SU-DHL-6 (cell line): ENCODE measurements around the gene LOXL4.

Source experiments
- H2AFZ ChIP-seq: fragments of 200-600 bp; sonication (generic); 2 replicates; pipeline ENCODE4 v1.6.1; 2014; ENCODE audit warnings: low read depth, mild to moderate bottlenecking, moderate library complexity, mixed read lengths, antibody characterized with exemption, low read length; ENCODE audit not compliant: severe bottlenecking
- H3F3A ChIP-seq: fragments of 200-600 bp; shearing (Covaris generic); 2 replicates; pipeline ENCODE4 v1.6.0; 2016; ENCODE audit warnings: antibody characterized with exemption, mild to moderate bottlenecking; ENCODE audit not compliant: insufficient read depth
- H3K27ac ChIP-seq: fragments of 200-600 bp; sonication (generic); 2 replicates; pipeline ENCODE4 v1.5.1; 2016; ENCODE audit warnings: low read depth, mild to moderate bottlenecking, low read length, moderate library complexity, mixed read lengths
- H3K27me3 ChIP-seq: fragments of 200-600 bp; sonication (generic), shearing (Covaris generic); 2 replicates; pipeline ENCODE4 v1.6.0; 2014; ENCODE audit warnings: mild to moderate bottlenecking, low read length
- H3K36me3 ChIP-seq: fragments of 200-600 bp; sonication (generic); 2 replicates; pipeline ENCODE4 v1.6.1; 2014; ENCODE audit warnings: mild to moderate bottlenecking, low read length, mixed read lengths
- H3K4me2 ChIP-seq: fragments of 300-600, 200-600 bp; shearing (Covaris generic), sonication (generic); 2 replicates; pipeline ENCODE4 v1.6.0; 2014; ENCODE audit warnings: low read length, low read depth, mild to moderate bottlenecking; ENCODE audit not compliant: poor library complexity, severe bottlenecking
- H3K4me3 ChIP-seq: fragments of 200-600 bp; sonication (generic); 2 replicates; pipeline ENCODE4 v1.5.1; 2014; ENCODE audit warnings: antibody characterized with exemption, low read length, mild to moderate bottlenecking, mixed read lengths; ENCODE audit not compliant: insufficient read depth, poor library complexity, severe bottlenecking
- H3K79me2 ChIP-seq: fragments of 200-600 bp; sonication (generic); 2 replicates; pipeline ENCODE4 v1.6.1; 2014; ENCODE audit warnings: mild to moderate bottlenecking, low read length, moderate library complexity; ENCODE audit not compliant: insufficient read depth
- H3K9ac ChIP-seq: fragments of 200-600 bp; sonication (generic); 2 replicates; pipeline ENCODE4 v1.7.0; 2014; ENCODE audit warnings: mild to moderate bottlenecking, low read length
- H3K9me2 ChIP-seq: fragments of 200-600 bp; sonication (generic); replicated peaks from 2 replicates; pipeline ENCODE4 v1.6.1; 2014; ENCODE audit warnings: low read length; ENCODE audit not compliant: insufficient read depth
- H3K9me3 ChIP-seq: fragments of 200-600 bp; sonication (generic); 2 replicates; pipeline ENCODE4 v1.6.1; 2014; ENCODE audit warnings: low read length, mixed read lengths; ENCODE audit not compliant: insufficient read depth
- H4K20me1 ChIP-seq: fragments of 200-600 bp; sonication (generic); 2 replicates; pipeline ENCODE4 v1.6.1; 2014; ENCODE audit warnings: low read depth, mild to moderate bottlenecking, antibody characterized with exemption, low read length, moderate library complexity, mixed read lengths
- EZH2phosphoT487 ChIP-seq: fragments of 200-600 bp; sonication (generic), shearing (Covaris generic); conservative IDR thresholded peaks from 2 replicates; pipeline ENCODE4 v1.6.1; 2018; ENCODE audit warnings: mild to moderate bottlenecking, antibody characterized with exemption, low read length, moderate library complexity, mixed read lengths
- TF ChIP-seq, protein P1 (sequence below): fragments of 200-600 bp; sonication (generic); IDR thresholded peaks from one replicate; pipeline ENCODE4 v1.5.1; 2017; ENCODE audit warnings: antibody characterized with exemption, mild to moderate bottlenecking, low read length, moderate library complexity; ENCODE audit not compliant: insufficient read depth, poor library complexity, severe bottlenecking

LOXL4 gene

DNA sequence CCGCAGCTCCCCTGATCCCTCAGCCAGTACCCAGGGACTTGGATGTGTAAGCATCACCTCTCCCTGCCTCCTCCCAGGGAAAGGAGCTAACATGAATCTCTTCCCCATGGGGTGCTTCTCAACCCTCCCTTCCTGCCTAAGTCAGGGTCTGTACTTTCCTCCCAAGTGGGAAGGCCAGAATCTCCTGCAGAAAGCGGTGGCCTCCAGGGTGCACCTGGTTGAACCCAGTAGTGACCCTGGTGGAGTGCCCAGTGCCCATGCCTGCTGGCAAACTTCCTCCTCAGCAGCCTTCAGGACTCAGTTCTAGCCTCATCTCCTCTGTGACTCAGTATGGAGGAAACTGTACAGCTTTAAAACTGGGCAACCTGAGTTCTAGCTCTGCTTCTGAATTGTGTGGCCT, 2.8 kb upstream of the LOXL4 start:
- H3K9me3 ChIP-seq, result no peaks in the 10 kb centered on the region
- H3K27ac ChIP-seq, result no peak overlapping the region
- H3K36me3 ChIP-seq, result no peaks in the 10 kb centered on the region
- H3K27me3 ChIP-seq, result no peaks in the 10 kb centered on the region
- no peaks in the 10 kb centered on the region for H3K9me2 ChIP-seq
- H2AFZ ChIP-seq, result no peak overlapping the region
- H4K20me1 ChIP-seq, result no peaks in the 10 kb centered on the region
- H3K4me2 ChIP-seq, result no peak overlapping the region
- H3F3A ChIP-seq, result no peaks in the 10 kb centered on the region
- TF ChIP-seq, protein P1, sequence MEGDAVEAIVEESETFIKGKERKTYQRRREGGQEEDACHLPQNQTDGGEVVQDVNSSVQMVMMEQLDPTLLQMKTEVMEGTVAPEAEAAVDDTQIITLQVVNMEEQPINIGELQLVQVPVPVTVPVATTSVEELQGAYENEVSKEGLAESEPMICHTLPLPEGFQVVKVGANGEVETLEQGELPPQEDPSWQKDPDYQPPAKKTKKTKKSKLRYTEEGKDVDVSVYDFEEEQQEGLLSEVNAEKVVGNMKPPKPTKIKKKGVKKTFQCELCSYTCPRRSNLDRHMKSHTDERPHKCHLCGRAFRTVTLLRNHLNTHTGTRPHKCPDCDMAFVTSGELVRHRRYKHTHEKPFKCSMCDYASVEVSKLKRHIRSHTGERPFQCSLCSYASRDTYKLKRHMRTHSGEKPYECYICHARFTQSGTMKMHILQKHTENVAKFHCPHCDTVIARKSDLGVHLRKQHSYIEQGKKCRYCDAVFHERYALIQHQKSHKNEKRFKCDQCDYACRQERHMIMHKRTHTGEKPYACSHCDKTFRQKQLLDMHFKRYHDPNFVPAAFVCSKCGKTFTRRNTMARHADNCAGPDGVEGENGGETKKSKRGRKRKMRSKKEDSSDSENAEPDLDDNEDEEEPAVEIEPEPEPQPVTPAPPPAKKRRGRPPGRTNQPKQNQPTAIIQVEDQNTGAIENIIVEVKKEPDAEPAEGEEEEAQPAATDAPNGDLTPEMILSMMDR, result no peak
- no peak for TF ChIP-seq EZH2phosphoT487
- H3K79me2 ChIP-seq, result no peaks in the 10 kb centered on the region
- H3K9ac ChIP-seq, result no peak overlapping the region
- H3K4me3 ChIP-seq, result no peak overlapping the region

DNA sequence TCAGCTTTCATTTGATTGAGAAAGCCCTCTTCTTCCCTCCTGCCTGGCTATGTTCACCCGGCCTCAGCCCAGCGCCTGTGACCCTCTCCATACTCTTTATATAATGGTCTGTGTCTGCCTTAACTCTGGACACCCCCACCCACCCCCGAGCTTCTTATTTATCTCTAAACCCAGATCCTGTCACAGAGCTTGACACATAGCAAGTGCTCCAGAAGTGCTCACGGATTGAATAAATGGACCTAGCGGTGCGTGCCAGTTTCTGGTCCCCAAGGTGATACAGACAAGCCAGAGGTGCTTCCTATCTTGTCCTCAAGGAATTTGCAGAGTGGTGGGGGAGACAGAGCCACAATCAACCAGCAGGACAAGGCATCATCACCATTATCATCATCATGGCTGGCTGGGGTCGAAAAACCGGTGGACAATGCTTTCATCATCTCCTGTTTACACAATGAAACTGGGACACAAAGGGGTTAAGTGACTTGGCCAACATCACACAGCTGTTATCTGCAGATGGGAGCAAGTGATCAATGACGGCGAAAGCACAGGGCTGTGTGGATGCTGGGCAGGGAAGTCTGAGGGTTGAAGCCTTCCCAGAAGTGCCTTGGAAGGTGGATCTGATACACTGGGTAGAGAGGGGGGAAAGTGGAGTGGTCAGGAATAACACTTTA, 2.2 kb upstream of the LOXL4 start:
- Histone ChIP-seq H3K79me2 (no peaks in the 10 kb centered on the region), H3K9ac (no peak overlapping the region), H3K9me2 (no peaks in the 10 kb centered on the region), H2AFZ (no peak overlapping the region), H4K20me1 (no peaks in the 10 kb centered on the region), H3K4me2 (no peak overlapping the region), H3K27me3 (no peaks in the 10 kb centered on the region), H3K9me3 (no peaks in the 10 kb centered on the region), H3F3A (no peaks in the 10 kb centered on the region), H3K27ac (no peak overlapping the region), H3K36me3 (no peaks in the 10 kb centered on the region), H3K4me3 (no peak overlapping the region)
- TF ChIP-seq, protein P1, result no peak
- no peak for TF ChIP-seq EZH2phosphoT487

DNA sequence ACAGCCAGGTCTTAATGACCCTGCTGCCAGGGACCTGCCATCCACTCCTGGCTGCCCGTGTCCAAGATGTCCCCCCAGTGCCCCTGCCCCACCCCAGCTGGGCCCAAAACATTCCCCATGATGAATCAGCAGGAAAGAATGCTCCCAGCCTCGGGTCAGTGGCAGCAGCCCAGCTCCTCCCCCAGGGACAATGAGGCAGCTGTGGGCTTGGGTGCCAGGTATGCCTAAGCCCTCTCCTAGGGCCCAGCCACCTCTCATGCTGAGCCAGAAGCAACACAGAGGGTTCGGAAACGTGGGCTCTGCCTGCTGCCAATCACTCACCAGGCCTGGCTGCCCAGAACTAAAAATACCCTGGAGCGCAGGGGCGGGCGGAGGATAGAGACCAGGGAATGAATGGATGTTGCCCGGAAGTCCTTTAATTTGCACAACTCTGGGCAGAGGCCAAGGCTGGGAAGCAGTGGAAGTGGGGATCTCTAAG, 1.5 kb upstream of the LOXL4 start:
- no peak overlapping the region for H3K27ac ChIP-seq
- no peaks in the 10 kb centered on the region for H3F3A ChIP-seq
- H3K9ac ChIP-seq, result no peak overlapping the region
- no peak overlapping the region for H2AFZ ChIP-seq
- H3K9me3 ChIP-seq, result no peaks in the 10 kb centered on the region
- no peaks in the 10 kb centered on the region for H3K27me3 ChIP-seq
- H3K79me2 ChIP-seq, result no peaks in the 10 kb centered on the region
- no peak overlapping the region for H3K4me2 ChIP-seq
- H4K20me1 ChIP-seq, result no peaks in the 10 kb centered on the region
- no peaks in the 10 kb centered on the region for H3K9me2 ChIP-seq
- H3K4me3 ChIP-seq, result no peak overlapping the region
- TF ChIP-seq, protein P1, result no peak
- TF ChIP-seq EZH2phosphoT487, result no peak
- no peaks in the 10 kb centered on the region for H3K36me3 ChIP-seq
